ACC112 (cell line): ENCODE data around the gene MBNL1.
A peak's percentile ranks its signal among the peaks of the same experiment; 100 is the strongest.

Experiments used
- H2AFZ ChIP-seq: fragments of 200-600 bp; sonication (generic); one replicate; pipeline ENCODE4 v1.6.0; 2017; ENCODE audit warnings: antibody characterized with exemption, low read length; ENCODE audit not compliant: unreplicated experiment
- H3K27ac ChIP-seq: fragments of 200-600 bp; sonication (generic); 2 replicates; pipeline ENCODE4 v1.5.1; 2014; ENCODE audit warnings: low read depth, mild to moderate bottlenecking, antibody characterized with exemption, low read length, moderate library complexity
- H3K27me3 ChIP-seq: fragments of 200-600 bp; sonication (generic); 2 replicates; pipeline ENCODE4 v1.6.1; 2014; ENCODE audit warnings: mild to moderate bottlenecking, antibody characterized with exemption, low read length, moderate library complexity, mixed read lengths; ENCODE audit not compliant: insufficient read depth
- H3K36me3 ChIP-seq: fragments of 200-600 bp; sonication (generic); 2 replicates; pipeline ENCODE4 v1.6.1; 2016; ENCODE audit warnings: mild to moderate bottlenecking, antibody characterized with exemption, low read length, moderate library complexity, mixed read lengths; ENCODE audit not compliant: insufficient read depth
- H3K4me1 ChIP-seq: fragments of 200-600 bp; sonication (generic); one replicate; pipeline ENCODE4 v1.6.1; 2016; ENCODE audit warnings: low read length, mixed read lengths; ENCODE audit not compliant: insufficient read depth, unreplicated experiment, control insufficient read depth
- H3K4me3 ChIP-seq: fragments of 200-600 bp; sonication (generic); 2 replicates; pipeline ENCODE4 v1.5.1; 2014; ENCODE audit warnings: mild to moderate bottlenecking, low read depth, low read length
- H3K79me2 ChIP-seq: fragments of 200-600 bp; sonication (generic); one replicate; pipeline ENCODE4 v1.6.0; 2016; ENCODE audit warnings: low read length; ENCODE audit not compliant: control insufficient read depth, unreplicated experiment, insufficient read depth

The MBNL1 gene

GRCh38 chr3:152470893-152471292 is 202.2 kb downstream of the MBNL1 start:
- Histone ChIP-seq H3K4me3 (no peak overlapping the region), H2AFZ (no peak overlapping the region), H3K4me1 (peaks cover 6% of the 10 kb centered on the region), H3K79me2 (no peaks in the 10 kb centered on the region), H3K27me3 (no peaks in the 10 kb centered on the region), H3K27ac (no peak overlapping the region), H3K36me3 (no peaks in the 10 kb centered on the region; the same call in 1 of the 2 replicates)

- peak overlapping the region; percentile 29 for H3K4me3 ChIP-seq
- H2AFZ ChIP-seq, result no peak overlapping the region
- H3K79me2 ChIP-seq, result no peaks in the 10 kb centered on the region
These were observed 203.3 kb downstream of the MBNL1 start for GRCh38 chr3:152471814-152472671.

GRCh38 chr3:152472672-152472954 is 203.9 kb downstream of the MBNL1 start:
- no peaks in the 10 kb centered on the region; the same call in 1 of the 2 replicates for H3K36me3 ChIP-seq
- H3K4me3 ChIP-seq, result no peak overlapping the region
- H3K79me2 ChIP-seq, result no peaks in the 10 kb centered on the region
- H3K27ac ChIP-seq, result no peak overlapping the region
- no peaks in the 10 kb centered on the region for H3K27me3 ChIP-seq
- H2AFZ ChIP-seq, result no peak overlapping the region
- H3K4me1 ChIP-seq, result no peaks in the 10 kb centered on the region

More at GRCh38 chr3:152471814-152472671, 203.3 kb downstream of the MBNL1 start:
- Histone ChIP-seq H3K27ac (no peak overlapping the region), H3K27me3 (no peaks in the 10 kb centered on the region), H3K4me1 (no peaks in the 10 kb centered on the region), H3K36me3 (no peaks in the 10 kb centered on the region; the same call in 1 of the 2 replicates)

- Histone ChIP-seq H3K27me3 (no peaks in the 10 kb centered on the region), H3K27ac (no peak overlapping the region), H2AFZ (no peak overlapping the region), H3K79me2 (no peaks in the 10 kb centered on the region), H3K36me3 (no peaks in the 10 kb centered on the region; the same call in 1 of the 2 replicates), H3K4me3 (no peak overlapping the region), H3K4me1 (no peaks in the 10 kb centered on the region)
These were observed 205.9 kb downstream of the MBNL1 start for GRCh38 chr3:152474585-152474984.

GRCh38 chr3:152477422-152477821 is 208.7 kb downstream of the MBNL1 start:
- Histone ChIP-seq H3K27me3 (no peaks in the 10 kb centered on the region), H3K79me2 (no peaks in the 10 kb centered on the region), H3K36me3 (no peaks in the 10 kb centered on the region; the same call in 1 of the 2 replicates), H3K27ac (no peak overlapping the region), H3K4me1 (no peaks in the 10 kb centered on the region), H2AFZ (no peak overlapping the region), H3K4me3 (no peak overlapping the region)

- no peaks in the 10 kb centered on the region for H3K36me3 ChIP-seq
- H3K4me1 ChIP-seq, result no peaks in the 10 kb centered on the region
- H2AFZ ChIP-seq, result no peak overlapping the region
- no peaks in the 10 kb centered on the region for H3K79me2 ChIP-seq
- H3K27ac ChIP-seq, result no peak overlapping the region
- no peaks in the 10 kb centered on the region for H3K27me3 ChIP-seq
- H3K4me3 ChIP-seq, result no peak overlapping the region
These were observed 211.7 kb downstream of the MBNL1 start for GRCh38 chr3:152480282-152480953.

GRCh38 chr3:152486364-152486763 is 217.6 kb downstream of the MBNL1 start:
- no peak overlapping the region for H2AFZ ChIP-seq
- no peaks in the 10 kb centered on the region for H3K36me3 ChIP-seq
- H3K79me2 ChIP-seq, result no peaks in the 10 kb centered on the region
- no peaks in the 10 kb centered on the region for H3K4me1 ChIP-seq
- no peaks in the 10 kb centered on the region for H3K27me3 ChIP-seq
- H3K4me3 ChIP-seq, result no peak overlapping the region
- no peak overlapping the region for H3K27ac ChIP-seq

- Histone ChIP-seq H3K27ac (no peak overlapping the region), H3K79me2 (no peaks in the 10 kb centered on the region), H3K4me3 (no peak overlapping the region), H3K4me1 (no peaks in the 10 kb centered on the region), H2AFZ (no peak overlapping the region), H3K36me3 (no peaks in the 10 kb centered on the region), H3K27me3 (no peaks in the 10 kb centered on the region)
These were observed 219.7 kb downstream of the MBNL1 start for GRCh38 chr3:152488449-152488848.

GRCh38 chr3:152491922-152492321 is 223.2 kb downstream of the MBNL1 start:
- no peak overlapping the region for H3K27ac ChIP-seq

GRCh38 chr3:152496286-152496685 is 227.6 kb downstream of the MBNL1 start:
- no peak overlapping the region for H2AFZ ChIP-seq
- peaks cover 7% of the 10 kb centered on the region for H3K4me1 ChIP-seq
- no peaks in the 10 kb centered on the region for H3K27me3 ChIP-seq
- H3K27ac ChIP-seq, result no peak overlapping the region
- no peaks in the 10 kb centered on the region for H3K79me2 ChIP-seq
- no peak overlapping the region for H3K4me3 ChIP-seq
- no peaks in the 10 kb centered on the region for H3K36me3 ChIP-seq

More at GRCh38 chr3:152491922-152492321, 223.2 kb downstream of the MBNL1 start:
- no peaks in the 10 kb centered on the region for H3K27me3 ChIP-seq
- H3K4me1 ChIP-seq, result peaks cover 2% of the 10 kb centered on the region
- H3K4me3 ChIP-seq, result no peak overlapping the region
- no peak overlapping the region for H2AFZ ChIP-seq
- no peaks in the 10 kb centered on the region for H3K79me2 ChIP-seq
- H3K36me3 ChIP-seq, result no peaks in the 10 kb centered on the region

GRCh38 chr3:152496716-152497115 is 228.0 kb downstream of the MBNL1 start:
- Histone ChIP-seq H3K27me3 (no peaks in the 10 kb centered on the region), H3K79me2 (no peaks in the 10 kb centered on the region), H3K4me1 (peaks cover 7% of the 10 kb centered on the region), H2AFZ (no peak overlapping the region), H3K36me3 (no peaks in the 10 kb centered on the region), H3K4me3 (no peak overlapping the region), H3K27ac (no peak overlapping the region)
